Measurements from ENCODE around the gene TMEM132A. TPM values are rescaled to one million over a fixed set of nuclear protein-coding genes. Genes with fewer than 3 reads are reported as not detected.

The TMEM132A gene
- total and polyA plus RNA-seq, 9 of the 15 experiments (the other 6 are each of a cell fraction or from before 2014, with no cell fraction given): 0.04 to 1.1 (median 0.18) TPM; not detected in 4

DNA sequence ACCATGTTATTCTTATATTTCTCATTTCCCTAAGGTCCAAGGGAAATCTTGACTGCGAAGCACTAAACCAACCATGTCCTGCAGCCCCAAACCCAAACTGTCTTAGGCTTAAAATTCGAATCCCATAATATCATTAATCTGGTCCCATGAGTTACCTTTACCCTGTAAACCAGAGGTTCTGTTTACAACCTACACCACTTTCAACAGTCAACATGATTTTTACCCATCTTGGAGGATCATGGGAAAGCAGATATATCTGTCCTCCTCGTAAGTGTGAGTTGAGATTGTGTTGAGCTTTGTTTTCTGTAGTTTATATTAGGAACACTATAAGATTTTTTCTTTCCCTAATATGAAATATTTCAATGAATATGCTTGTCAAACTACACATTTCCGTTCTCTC lies 24.3 kb upstream of the TMEM132A start (continued):
- TF ChIP-seq, protein P1, sequence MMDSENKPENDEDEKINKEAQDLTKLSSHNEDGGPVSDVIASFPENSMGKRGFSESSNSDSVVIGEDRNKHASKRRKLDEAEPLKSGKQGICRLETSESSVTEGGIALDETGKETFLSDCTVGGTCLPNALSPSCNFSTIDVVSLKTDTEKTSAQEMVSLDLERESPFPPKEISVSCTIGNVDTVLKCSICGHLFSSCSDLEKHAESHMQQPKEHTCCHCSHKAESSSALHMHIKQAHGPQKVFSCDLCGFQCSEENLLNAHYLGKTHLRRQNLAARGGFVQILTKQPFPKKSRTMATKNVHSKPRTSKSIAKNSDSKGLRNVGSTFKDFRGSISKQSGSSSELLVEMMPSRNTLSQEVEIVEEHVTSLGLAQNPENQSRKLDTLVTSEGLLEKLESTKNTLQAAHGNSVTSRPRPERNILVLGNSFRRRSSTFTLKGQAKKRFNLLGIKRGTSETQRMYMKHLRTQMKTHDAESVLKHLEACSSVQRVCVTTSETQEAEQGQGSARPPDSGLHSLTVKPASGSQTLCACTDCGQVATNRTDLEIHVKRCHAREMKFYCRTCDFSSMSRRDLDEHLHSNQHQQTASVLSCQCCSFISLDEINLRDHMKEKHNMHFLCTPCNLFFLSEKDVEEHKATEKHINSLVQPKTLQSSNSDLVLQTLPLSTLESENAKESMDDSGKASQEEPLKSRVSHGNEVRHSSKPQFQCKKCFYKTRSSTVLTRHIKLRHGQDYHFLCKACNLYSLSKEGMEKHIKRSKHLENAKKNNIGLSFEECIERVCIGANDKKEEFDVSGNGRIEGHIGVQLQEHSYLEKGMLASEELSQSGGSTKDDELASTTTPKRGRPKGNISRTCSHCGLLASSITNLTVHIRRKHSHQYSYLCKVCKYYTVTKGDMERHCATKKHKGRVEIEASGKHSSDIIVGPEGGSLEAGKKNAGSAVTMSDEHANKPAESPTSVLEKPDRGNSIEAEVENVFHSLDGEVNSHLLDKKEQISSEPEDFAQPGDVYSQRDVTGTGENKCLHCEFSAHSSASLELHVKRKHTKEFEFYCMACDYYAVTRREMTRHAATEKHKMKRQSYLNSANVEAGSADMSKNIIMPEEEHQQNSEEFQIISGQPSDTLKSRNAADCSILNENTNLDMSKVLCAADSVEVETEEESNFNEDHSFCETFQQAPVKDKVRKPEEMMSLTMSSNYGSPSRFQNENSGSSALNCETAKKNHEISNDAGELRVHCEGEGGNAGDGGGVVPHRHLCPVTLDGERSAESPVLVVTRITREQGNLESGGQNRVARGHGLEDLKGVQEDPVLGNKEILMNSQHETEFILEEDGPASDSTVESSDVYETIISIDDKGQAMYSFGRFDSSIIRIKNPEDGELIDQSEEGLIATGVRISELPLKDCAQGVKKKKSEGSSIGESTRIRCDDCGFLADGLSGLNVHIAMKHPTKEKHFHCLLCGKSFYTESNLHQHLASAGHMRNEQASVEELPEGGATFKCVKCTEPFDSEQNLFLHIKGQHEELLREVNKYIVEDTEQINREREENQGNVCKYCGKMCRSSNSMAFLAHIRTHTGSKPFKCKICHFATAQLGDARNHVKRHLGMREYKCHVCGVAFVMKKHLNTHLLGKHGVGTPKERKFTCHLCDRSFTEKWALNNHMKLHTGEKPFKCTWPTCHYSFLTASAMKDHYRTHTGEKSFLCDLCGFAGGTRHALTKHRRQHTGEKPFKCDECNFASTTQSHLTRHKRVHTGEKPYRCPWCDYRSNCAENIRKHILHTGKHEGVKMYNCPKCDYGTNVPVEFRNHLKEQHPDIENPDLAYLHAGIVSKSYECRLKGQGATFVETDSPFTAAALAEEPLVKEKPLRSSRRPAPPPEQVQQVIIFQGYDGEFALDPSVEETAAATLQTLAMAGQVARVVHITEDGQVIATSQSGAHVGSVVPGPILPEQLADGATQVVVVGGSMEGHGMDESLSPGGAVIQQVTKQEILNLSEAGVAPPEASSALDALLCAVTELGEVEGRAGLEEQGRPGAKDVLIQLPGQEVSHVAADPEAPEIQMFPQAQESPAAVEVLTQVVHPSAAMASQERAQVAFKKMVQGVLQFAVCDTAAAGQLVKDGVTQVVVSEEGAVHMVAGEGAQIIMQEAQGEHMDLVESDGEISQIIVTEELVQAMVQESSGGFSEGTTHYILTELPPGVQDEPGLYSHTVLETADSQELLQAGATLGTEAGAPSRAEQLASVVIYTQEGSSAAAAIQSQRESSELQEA (IDR thresholded peaks at IDR 0.05; ENCODE audit: low read depth): no peak
- TF ChIP-seq ZNF766 (CRISPR knock-in tag; conservative IDR thresholded peaks at IDR 0.05) (no peak), MCM7 (IDR thresholded peaks at IDR 0.05) (no peak), NR1H2 (CRISPR knock-in tag; IDR thresholded peaks at IDR 0.05) (no peak), ZNF507 (tag; conservative IDR thresholded peaks at IDR 0.05) (no peak), ZZZ3 (IDR thresholded peaks at IDR 0.05) (no peak)
- TF ChIP-seq, protein P2, sequence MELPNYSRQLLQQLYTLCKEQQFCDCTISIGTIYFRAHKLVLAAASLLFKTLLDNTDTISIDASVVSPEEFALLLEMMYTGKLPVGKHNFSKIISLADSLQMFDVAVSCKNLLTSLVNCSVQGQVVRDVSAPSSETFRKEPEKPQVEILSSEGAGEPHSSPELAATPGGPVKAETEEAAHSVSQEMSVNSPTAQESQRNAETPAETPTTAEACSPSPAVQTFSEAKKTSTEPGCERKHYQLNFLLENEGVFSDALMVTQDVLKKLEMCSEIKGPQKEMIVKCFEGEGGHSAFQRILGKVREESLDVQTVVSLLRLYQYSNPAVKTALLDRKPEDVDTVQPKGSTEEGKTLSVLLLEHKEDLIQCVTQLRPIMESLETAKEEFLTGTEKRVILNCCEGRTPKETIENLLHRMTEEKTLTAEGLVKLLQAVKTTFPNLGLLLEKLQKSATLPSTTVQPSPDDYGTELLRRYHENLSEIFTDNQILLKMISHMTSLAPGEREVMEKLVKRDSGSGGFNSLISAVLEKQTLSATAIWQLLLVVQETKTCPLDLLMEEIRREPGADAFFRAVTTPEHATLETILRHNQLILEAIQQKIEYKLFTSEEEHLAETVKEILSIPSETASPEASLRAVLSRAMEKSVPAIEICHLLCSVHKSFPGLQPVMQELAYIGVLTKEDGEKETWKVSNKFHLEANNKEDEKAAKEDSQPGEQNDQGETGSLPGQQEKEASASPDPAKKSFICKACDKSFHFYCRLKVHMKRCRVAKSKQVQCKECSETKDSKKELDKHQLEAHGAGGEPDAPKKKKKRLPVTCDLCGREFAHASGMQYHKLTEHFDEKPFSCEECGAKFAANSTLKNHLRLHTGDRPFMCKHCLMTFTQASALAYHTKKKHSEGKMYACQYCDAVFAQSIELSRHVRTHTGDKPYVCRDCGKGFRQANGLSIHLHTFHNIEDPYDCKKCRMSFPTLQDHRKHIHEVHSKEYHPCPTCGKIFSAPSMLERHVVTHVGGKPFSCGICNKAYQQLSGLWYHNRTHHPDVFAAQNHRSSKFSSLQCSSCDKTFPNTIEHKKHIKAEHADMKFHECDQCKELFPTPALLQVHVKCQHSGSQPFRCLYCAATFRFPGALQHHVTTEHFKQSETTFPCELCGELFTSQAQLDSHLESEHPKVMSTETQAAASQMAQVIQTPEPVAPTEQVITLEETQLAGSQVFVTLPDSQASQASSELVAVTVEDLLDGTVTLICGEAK (IDR thresholded peaks at IDR 0.05): no peak
- TF ChIP-seq, protein P2 (CRISPR knock-in tag; IDR thresholded peaks at IDR 0.05): no peak
